B cell (primary cell): ENCODE data around the gene BMERB1. TPM values are rescaled to one million over a fixed set of nuclear protein-coding genes. Genes with fewer than 3 reads are reported as not detected.
"Not testable (repeated sequence)": the region's sequence is repeated elsewhere in the genome, so short reads cannot be mapped to it uniquely, and the experiment has no call there.

ENCODE experiments used
- ATAC-seq: fragments of 200-7000 bp; cut with Tn5 transposase; one replicate; pipeline ENCODE4 v1.10.0; 2021; ENCODE audit warnings: low read depth, mild to moderate bottlenecking, moderate number of reproducible peaks, moderate library complexity
- CTCF ChIA-PET: fragments of 350-600 bp; sonication (Branson Sonifier 250); formaldehyde crosslinking; loops from one replicate; lab custom pipeline; 2021; ENCODE audit warnings: antibody characterized with exemption, inconsistent platforms; lab: Charles Lee
- POLR2A ChIA-PET: fragments of 350-600 bp; sonication (Branson Sonifier 250); formaldehyde crosslinking; loops from one replicate; lab custom pipeline; 2021; ENCODE audit warnings: antibody characterized with exemption; lab: Charles Lee
- DNase-seq: peaks from one replicate; pipeline ENCODE4 v3.0.0; 2013
- H2AFZ ChIP-seq: 2 replicates; pipeline ENCODE4 v1.6.1; 2012; ENCODE audit warnings: mild to moderate bottlenecking, low read depth, low read length; ENCODE audit not compliant: insufficient read depth, poor library complexity, severe bottlenecking
- H3K27ac ChIP-seq, 2 donors: 1 replicate in 1 of 2; 2 replicates in 1 of 2; pipeline ENCODE4 v1.5.1; 2012 to 2013; ENCODE audit warnings: low read length in 2 of 2, mild to moderate bottlenecking in 2 of 2, moderate library complexity in 1 of 2
- H3K27me3 ChIP-seq, 4 experiments: fragments of 200-600 bp in 1 of 4; sonication (generic) in 1 of 4; replicated peaks in 1 of 4; 1 replicate in 2 of 4; 2 replicates in 2 of 4; pipeline versions ENCODE4 v1.6.1 to v1.7.0; 2013 to 2016; ENCODE audit warnings: low read length in 3 of 4, mild to moderate bottlenecking in 2 of 4, mixed read lengths in 1 of 4, moderate library complexity in 1 of 4; ENCODE audit not compliant: insufficient read depth in 4 of 4, control insufficient read depth in 3 of 4; ENCODE audit errors: control extremely low read depth in 1 of 4
- H3K36me3 ChIP-seq, 2 experiments: replicated peaks in 1 of 2; 1 replicate in 1 of 2; 2 replicates in 1 of 2; pipeline versions ENCODE4 v1.6.1 to v1.7.1; 2013; ENCODE audit warnings: low read length in 1 of 2; ENCODE audit not compliant: insufficient read depth in 2 of 2, control insufficient read depth in 1 of 2; ENCODE audit errors: control extremely low read depth in 1 of 2, extremely low read depth in 1 of 2
- H3K4me1 ChIP-seq, 2 donors: fragments of 200-600 bp in 1 of 2; sonication (generic) in 1 of 2; 1 replicate in 1 of 2; 2 replicates in 1 of 2; pipeline versions ENCODE4 v1.5.1 to v1.6.1; 2013 to 2017; ENCODE audit warnings: low read length in 2 of 2; ENCODE audit not compliant: control insufficient read depth in 2 of 2, insufficient read depth in 2 of 2
- H3K4me2 ChIP-seq: replicated peaks from 2 replicates; pipeline ENCODE3; 2012; ENCODE audit warnings: mild to moderate bottlenecking, low read depth, low read length; ENCODE audit not compliant: poor library complexity, severe bottlenecking
- H3K4me3 ChIP-seq, 5 experiments: fragments of 200-600 bp in 1 of 5; sonication (generic) in 1 of 5; 1 replicate in 3 of 5; 2 replicates in 2 of 5; pipeline versions ENCODE4 v1.5.1 to v1.7.0; 2011 to 2016; ENCODE audit warnings: low read length in 4 of 5, mild to moderate bottlenecking in 4 of 5, low read depth in 2 of 5, control low read depth in 1 of 5, moderate library complexity in 1 of 5; ENCODE audit not compliant: insufficient read depth in 1 of 5; ENCODE audit errors: control extremely low read depth in 1 of 5, extremely low read depth in 1 of 5
- H3K79me2 ChIP-seq: fragments of 200-600 bp; sonication (generic); one replicate; pipeline ENCODE4 v1.6.0; 2016; ENCODE audit warnings: low read length; ENCODE audit not compliant: control insufficient read depth, insufficient read depth
- H3K9ac ChIP-seq: fragments of 200-600 bp; sonication (generic); 2 replicates; pipeline ENCODE4 v1.6.1; 2017; ENCODE audit warnings: mild to moderate bottlenecking, low read length, moderate library complexity
- H3K9me3 ChIP-seq, 3 donors: one replicate each; pipeline versions ENCODE4 v1.6.1 to v1.7.1; 2013; ENCODE audit warnings: low read length in 2 of 3; ENCODE audit not compliant: control insufficient read depth in 2 of 3, insufficient read depth in 1 of 3; ENCODE audit errors: control extremely low read depth in 1 of 3
- H4K20me1 ChIP-seq: 2 replicates; pipeline ENCODE4 v1.6.0; 2012; ENCODE audit warnings: mild to moderate bottlenecking, low read length; ENCODE audit not compliant: insufficient read depth, control insufficient read depth, poor library complexity, severe bottlenecking
- H3K27ac Mint-ChIP-seq: one replicate; pipeline ENCODE4 v1.8.0; 2021; ENCODE audit warnings: mixed read lengths
- H3K27me3 Mint-ChIP-seq: one replicate; pipeline ENCODE4 v1.8.0; 2021; ENCODE audit warnings: mixed read lengths
- H3K4me1 Mint-ChIP-seq: one replicate; pipeline ENCODE4 v1.8.0; 2021; ENCODE audit warnings: mixed read lengths
- H3K4me3 Mint-ChIP-seq: one replicate; pipeline ENCODE4 v1.8.0; 2021; ENCODE audit warnings: mixed read lengths
- H3K9me3 Mint-ChIP-seq: one replicate; pipeline ENCODE4 v1.8.0; 2022; ENCODE audit warnings: mixed read lengths; ENCODE audit not compliant: insufficient read depth
- EZH2 ChIP-seq: IDR thresholded peaks from 2 replicates; pipeline ENCODE4 v1.6.1; 2012; ENCODE audit warnings: borderline replicate concordance, low read depth, mild to moderate bottlenecking, moderate library complexity, low read length; ENCODE audit not compliant: insufficient read depth, poor library complexity, severe bottlenecking
- WGBS: methylation state at CpG from one replicate; pipeline ENCODE4 v1.1.5; 2013; ENCODE audit warnings: missing lambda C conversion rate; ENCODE audit not compliant: insufficient coverage; 5-methylcytosine and 5-hydroxymethylcytosine counted together
- intact Hi-C: fragments of 100-400 bp; cut with micrococcal nuclease; formaldehyde crosslinking; loops from one replicate; pipeline ENCODE4 v1.10.0; 2022
- polyA minus RNA-seq: library from RNA; depleted of rRNA, polyadenylated mRNA; stranded (reverse); fragments of >200 nt; gene quantifications from 2 replicates; pipeline ENCODE4 v1.2.3, GENCODE V29; 2012
- polyA plus RNA-seq: library from polyadenylated mRNA; depleted of rRNA; stranded (reverse); fragments of >200 nt; gene quantifications from 2 replicates; pipeline ENCODE4 v1.2.3, GENCODE V29; 2012
- total RNA-seq, 2 donors: library from RNA; stranded (reverse); fragments of 120-200 nt in 1 of 2; gene quantifications; 1 replicate in 1 of 2; 2 replicates in 1 of 2; pipeline versions ENCODE4 v1.2.3 to v1.2.4, GENCODE V29; 2013 to 2022
- TF ChIP-seq, protein P1 (sequence below): fragments of 200-600 bp; IDR thresholded peaks from one replicate; pipeline ENCODE4 v1.8.0; 2022; ENCODE audit warnings: antibody characterized with exemption, mild to moderate bottlenecking

The BMERB1 gene
- total RNA-seq (11.2 and 13.5 TPM in 2 replicates), polyA plus RNA-seq (0.40 and 2.2 TPM in 2 replicates), polyA minus RNA-seq (0.93 and 3.1 TPM in 2 replicates)
- total RNA-seq (2013): 1.8 TPM

DNA sequence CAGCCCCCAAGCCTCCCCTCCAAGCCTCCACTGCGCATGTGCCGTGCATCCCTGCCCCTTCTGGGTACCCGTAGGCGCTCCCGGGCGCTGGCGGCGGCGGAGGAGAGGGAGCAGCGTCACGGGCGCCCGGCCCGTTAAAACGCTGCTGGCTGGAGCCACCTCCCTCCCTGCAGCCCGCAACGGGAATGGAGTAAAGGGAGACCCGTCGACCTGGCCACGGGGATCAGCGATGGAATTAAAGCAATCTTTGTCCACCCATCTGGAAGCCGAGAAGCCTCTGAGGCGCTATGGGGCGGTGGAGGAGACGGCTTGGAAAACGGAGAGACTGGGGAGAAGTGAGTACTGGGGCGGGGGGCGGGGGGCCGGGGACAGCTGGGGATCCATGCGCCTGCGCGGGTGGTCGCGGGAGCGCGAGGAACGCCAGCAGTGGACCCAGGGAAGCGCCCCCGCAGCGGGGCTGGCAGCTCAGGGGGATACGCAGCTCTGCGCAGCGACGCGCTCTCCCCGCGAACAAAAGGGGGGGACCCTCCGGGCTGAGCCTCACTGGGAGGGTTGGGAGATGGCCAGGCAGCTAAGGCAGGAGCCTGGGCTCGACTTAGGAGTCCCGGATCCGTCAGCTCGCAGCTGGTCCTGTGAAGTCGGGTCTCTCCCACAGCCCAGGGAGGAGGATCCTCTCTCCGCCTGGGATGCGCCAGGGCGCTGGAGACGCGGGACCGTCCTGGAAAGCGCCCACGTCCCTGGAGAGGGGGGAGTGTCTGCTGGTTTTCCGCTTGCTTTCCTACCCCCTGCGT lies at the start of gene BMERB1:
Gene BMERB1 (plus strand): TSS at position 164 of the 791 bp plus-strand sequence. CDS start 66 bp downstream, at position 230.
- peak within 1 kb of the TSS; percentile 76 for H2AFZ ChIP-seq
- CTCF ChIA-PET: no interaction called here

DNA sequence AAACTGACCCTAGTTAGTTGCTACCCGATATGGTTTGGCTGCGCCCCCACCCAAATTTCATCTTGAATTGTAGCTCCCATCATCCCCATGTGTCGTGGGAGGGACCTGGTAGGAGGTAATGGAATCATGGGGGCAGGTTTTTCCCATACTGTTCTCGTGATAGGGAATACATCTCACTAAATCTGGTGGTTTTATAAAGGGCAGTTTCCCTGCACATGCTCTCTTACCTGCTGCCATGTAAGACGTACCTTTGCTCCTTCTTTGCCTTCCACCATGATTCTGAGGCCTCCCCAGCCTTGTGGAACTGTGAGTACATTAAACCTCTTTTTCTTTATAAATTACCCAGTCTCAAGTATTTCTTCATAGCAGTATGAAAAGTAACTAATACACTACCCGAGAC lies 46.3 kb upstream of the BMERB1 start:
- H4K20me1 ChIP-seq, H3K36me3 ChIP-seq, H3K27ac Mint-ChIP-seq, H3K4me3 ChIP-seq, POLR2A ChIA-PET, H3K4me2 ChIP-seq, H3K9ac ChIP-seq, DNase-seq, H3K9me3 Mint-ChIP-seq, H3K4me3 Mint-ChIP-seq, ATAC-seq, H3K4me1 ChIP-seq, intact Hi-C loops, H3K9me3 ChIP-seq, H3K4me1 Mint-ChIP-seq, H3K27me3 ChIP-seq, H2AFZ ChIP-seq, H3K27ac ChIP-seq, H3K79me2 ChIP-seq: not testable (repeated sequence)
- no CpG with 5 or more reads among the region's 6 CpGs for WGBS
- CTCF ChIA-PET: interaction anchor here (0.5 kb wide), 1 partner anchor 376 kb away, joined by 3 read pairs; no protein-coding TSS in a partner anchor
- H3K27me3 Mint-ChIP-seq: peaks cover 14% of the 10 kb centered on the region

More for the DNA sequence above, at the start of gene BMERB1:
- H4K20me1 ChIP-seq: no peaks in the 10 kb centered on the region
- ATAC-seq (peak; percentile 63), DNase-seq (peak; percentile 45)
- no peaks in the 10 kb centered on the region for H3K79me2 ChIP-seq
- Mint-ChIP-seq H3K4me1 (peaks cover 16% of the 10 kb centered on the region), H3K27ac (no peak within 1 kb of the TSS), H3K27me3 (peaks cover 14% of the 10 kb centered on the region), H3K9me3 (no peaks in the 10 kb centered on the region), H3K4me3 (peak within 1 kb of the TSS; percentile 89)
- 1% methylated on average over 63 of the region's 63 CpGs for WGBS
- H3K36me3 ChIP-seq: no peaks in the 10 kb centered on the region
- peaks cover 0 to 24% (median 11%) of the 10 kb centered on the region in 4 experiments for H3K27me3 ChIP-seq
- POLR2A ChIA-PET: interaction anchor here (1.0 kb wide), 1 partner anchor 207 kb away, joined by 3 read pairs; no protein-coding TSS in a partner anchor
- peak within 1 kb of the TSS in 4 of 5 experiments; percentile 31 to 61 (median 48) for H3K4me3 ChIP-seq
- peak within 1 kb of the TSS; percentile 59 for H3K9ac ChIP-seq
- no peaks in the 10 kb centered on the region for H3K9me3 ChIP-seq
- no peak within 1 kb of the TSS for H3K27ac ChIP-seq
- TF ChIP-seq, protein P1, sequence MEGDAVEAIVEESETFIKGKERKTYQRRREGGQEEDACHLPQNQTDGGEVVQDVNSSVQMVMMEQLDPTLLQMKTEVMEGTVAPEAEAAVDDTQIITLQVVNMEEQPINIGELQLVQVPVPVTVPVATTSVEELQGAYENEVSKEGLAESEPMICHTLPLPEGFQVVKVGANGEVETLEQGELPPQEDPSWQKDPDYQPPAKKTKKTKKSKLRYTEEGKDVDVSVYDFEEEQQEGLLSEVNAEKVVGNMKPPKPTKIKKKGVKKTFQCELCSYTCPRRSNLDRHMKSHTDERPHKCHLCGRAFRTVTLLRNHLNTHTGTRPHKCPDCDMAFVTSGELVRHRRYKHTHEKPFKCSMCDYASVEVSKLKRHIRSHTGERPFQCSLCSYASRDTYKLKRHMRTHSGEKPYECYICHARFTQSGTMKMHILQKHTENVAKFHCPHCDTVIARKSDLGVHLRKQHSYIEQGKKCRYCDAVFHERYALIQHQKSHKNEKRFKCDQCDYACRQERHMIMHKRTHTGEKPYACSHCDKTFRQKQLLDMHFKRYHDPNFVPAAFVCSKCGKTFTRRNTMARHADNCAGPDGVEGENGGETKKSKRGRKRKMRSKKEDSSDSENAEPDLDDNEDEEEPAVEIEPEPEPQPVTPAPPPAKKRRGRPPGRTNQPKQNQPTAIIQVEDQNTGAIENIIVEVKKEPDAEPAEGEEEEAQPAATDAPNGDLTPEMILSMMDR: no peak
- TF ChIP-seq EZH2: no peak
- intact Hi-C loops: loop anchor here (1.0 to 5.0 kb wide), 3 partner anchors 158 to 270 kb away; no protein-coding TSS in a partner anchor
- peaks cover 9 to 16% of the 10 kb centered on the region in 2 donors for H3K4me1 ChIP-seq
- H3K4me2 ChIP-seq: peak within 1 kb of the TSS; percentile 74

GRCh38 chr16:15389916-15390315 lies 44.5 kb upstream of the BMERB1 start:
- CTCF ChIA-PET, H3K9me3 ChIP-seq, intact Hi-C loops, H3K79me2 ChIP-seq, H3K4me3 Mint-ChIP-seq, H3K9me3 Mint-ChIP-seq, H3K9ac ChIP-seq, H3K4me2 ChIP-seq, ATAC-seq, H3K27ac ChIP-seq, H3K27ac Mint-ChIP-seq, POLR2A ChIA-PET, H3K4me1 ChIP-seq, H3K36me3 ChIP-seq, H3K4me3 ChIP-seq, H4K20me1 ChIP-seq, H2AFZ ChIP-seq, H3K4me1 Mint-ChIP-seq, DNase-seq, H3K27me3 ChIP-seq: not testable (repeated sequence)
- H3K27me3 Mint-ChIP-seq: peaks cover 16% of the 10 kb centered on the region
- WGBS: 45% methylated on average over 2 of the region's 5 CpGs
